ENCODE results near the gene ANKRD44.

The ANKRD44 gene

GRCh38 chr2:197286805-197287595 is 23.6 kb downstream of the ANKRD44 start:
- no peak for DNase-seq

- no peak for DNase-seq
Observed at GRCh38 chr2:197285361-197285760, 25.2 kb downstream of the ANKRD44 start.

- no peak for DNase-seq
Observed at GRCh38 chr2:197284956-197285355, 25.6 kb downstream of the ANKRD44 start.

GRCh38 chr2:197281421-197281820 is 29.2 kb downstream of the ANKRD44 start:
- no peak for DNase-seq

- no peak for DNase-seq
Observed at GRCh38 chr2:197280015-197280702, 30.4 kb downstream of the ANKRD44 start.

- DNase-seq: no peak
Observed at GRCh38 chr2:197278799-197279763, 31.5 kb downstream of the ANKRD44 start.

GRCh38 chr2:197277794-197278193 is 32.8 kb downstream of the ANKRD44 start:
- no peak for DNase-seq

- no peak for DNase-seq
Observed at GRCh38 chr2:197276156-197276555, 34.4 kb downstream of the ANKRD44 start.

GRCh38 chr2:197274937-197275336 is 35.6 kb downstream of the ANKRD44 start:
- no peak for DNase-seq

- no peak for DNase-seq
Observed at GRCh38 chr2:197274349-197274748, 36.2 kb downstream of the ANKRD44 start.

GRCh38 chr2:197273485-197273884 is 37.1 kb downstream of the ANKRD44 start:
- DNase-seq: no peak

- DNase-seq: no peak
Observed at GRCh38 chr2:197270601-197271000, 40.0 kb downstream of the ANKRD44 start.

- DNase-seq: no peak
Observed at GRCh38 chr2:197269815-197270214, 40.8 kb downstream of the ANKRD44 start.

GRCh38 chr2:197268786-197269584 is 41.6 kb downstream of the ANKRD44 start:
- no peak for DNase-seq

- DNase-seq: no peak
Observed at GRCh38 chr2:197266477-197266876, 44.1 kb downstream of the ANKRD44 start.

- no peak for DNase-seq
Observed at GRCh38 chr2:197265924-197266323, 44.7 kb downstream of the ANKRD44 start.

- DNase-seq: no peak
Observed at GRCh38 chr2:197265036-197265435, 45.5 kb downstream of the ANKRD44 start.

- DNase-seq: no peak
Observed at GRCh38 chr2:197264332-197264731, 46.2 kb downstream of the ANKRD44 start.

- DNase-seq: no peak
Observed at GRCh38 chr2:197263077-197263476, 47.5 kb downstream of the ANKRD44 start.

- DNase-seq: no peak
Observed at GRCh38 chr2:197261808-197262226, 48.8 kb downstream of the ANKRD44 start.

- no peak for DNase-seq
Observed at GRCh38 chr2:197259470-197259999, 51.0 kb downstream of the ANKRD44 start.

GRCh38 chr2:197258580-197258979 is 52.0 kb downstream of the ANKRD44 start:
- DNase-seq: no peak

All from NCI-H1930 (cell line).